GM12878 (cell line): ENCODE results near the gene MAB21L4. TPM values are rescaled to one million over a fixed set of nuclear protein-coding genes. Genes with fewer than 3 reads are reported as not detected.

Experiments used
- ATAC-seq: fragments of 200-7000 bp; cut with Tn5 transposase; 3 replicates; pipeline ENCODE4 v1.9.1; 2020; ENCODE audit warnings: mild to moderate bottlenecking, moderate library complexity
- BruUV-seq: library from RNA; stranded (reverse); fragments of 400-500 nt; replicated peaks from 2 replicates; lab custom pipeline; 2021; lab: Mats Ljungman, UMichigan
- CTCF ChIA-PET: fragments of 300-600 bp; sonication (Branson Sonifier 250); formaldehyde crosslinking; extraction: SDS; loops from one replicate; lab custom pipeline; 2021; ENCODE audit warnings: inconsistent platforms; lab: Yijun Ruan, JAX
- POLR2A ChIA-PET: fragments of 350-600 bp; formaldehyde crosslinking; extraction: SDS; loops from one replicate; lab custom pipeline; 2021; ENCODE audit warnings: inconsistent platforms; lab: Charles Lee
- RAD21 ChIA-PET: fragments of 300-600 bp; sonication (Branson Sonifier 250); formaldehyde crosslinking; loops from one replicate; lab custom pipeline; 2023; ENCODE audit warnings: antibody characterized with exemption; ENCODE audit not compliant: unreplicated experiment; lab: Charles Lee
- SMC1A ChIA-PET: fragments of 300-600 bp; sonication (Branson Sonifier 250); formaldehyde crosslinking; loops from one replicate; lab custom pipeline; 2023; ENCODE audit not compliant: unreplicated experiment, uncharacterized antibody; lab: Charles Lee
- DNase-seq: peaks from one replicate; pipeline ENCODE4 v3.0.0-alpha.2; 2011; ENCODE audit warnings: low read depth, low spot score
- FAIRE-seq: peaks from 3 replicates; lab custom pipeline; 2011; peaks lifted over from hg19 to GRCh38; lab: Jason Lieb, UNC
- H2AFZ ChIP-seq: 2 replicates; pipeline ENCODE4 v1.6.0; 2011; ENCODE audit warnings: low read depth, low read length, control low read depth; ENCODE audit not compliant: control insufficient read depth
- H3K27ac ChIP-seq: 2 replicates; pipeline ENCODE4 v1.5.1; 2011; ENCODE audit warnings: control low read depth; ENCODE audit not compliant: control insufficient read depth, insufficient read depth
- H3K27me3 ChIP-seq, 2 experiments: replicated peaks in 1 of 2; 2 replicates each; pipeline versions ENCODE4 v1.6.0 to v1.6.1; 2011; ENCODE audit warnings: low read length in 1 of 2; ENCODE audit not compliant: control insufficient read depth in 2 of 2, insufficient read depth in 2 of 2
- H3K36me3 ChIP-seq, 2 experiments: 2 replicates each; pipeline ENCODE4 v1.5.1; 2011; ENCODE audit warnings: low read length in 1 of 2; ENCODE audit not compliant: control insufficient read depth in 2 of 2, insufficient read depth in 2 of 2
- H3K4me1 ChIP-seq: 2 replicates; pipeline ENCODE4 v1.6.1; 2011; ENCODE audit warnings: mild to moderate bottlenecking, low read length, moderate library complexity, mixed read lengths; ENCODE audit not compliant: control insufficient read depth, insufficient read depth
- H3K4me2 ChIP-seq: 2 replicates; pipeline ENCODE4 v1.6.0; 2011; ENCODE audit warnings: control low read depth; ENCODE audit not compliant: control insufficient read depth, insufficient read depth
- H3K4me3 ChIP-seq: fragments of 200-600 bp; sonication (generic); 2 replicates; pipeline ENCODE4 v1.5.1; 2016
- H3K79me2 ChIP-seq: 2 replicates; pipeline ENCODE4 v1.6.0; 2011; ENCODE audit warnings: low read length; ENCODE audit not compliant: control insufficient read depth, insufficient read depth
- H3K9ac ChIP-seq: 2 replicates; pipeline ENCODE4 v1.8.0; 2011; ENCODE audit warnings: low read length, control low read depth, mixed read lengths; ENCODE audit not compliant: control insufficient read depth, insufficient read depth
- H3K9me3 ChIP-seq: replicated peaks from 3 replicates; pipeline ENCODE4 v1.5.1; 2011; ENCODE audit warnings: mild to moderate bottlenecking, low read length; ENCODE audit not compliant: control insufficient read depth, insufficient read depth
- H4K20me1 ChIP-seq: 2 replicates; pipeline ENCODE4 v1.6.0; 2011; ENCODE audit not compliant: control insufficient read depth, insufficient read depth
- DPF2 ChIP-seq: fragments of 450-650 bp; IDR thresholded peaks from 2 replicates; pipeline ENCODE4 v1.6.1; 2017; ENCODE audit warnings: mild to moderate bottlenecking
- TBL1XR1 ChIP-seq: IDR thresholded peaks from 2 replicates; pipeline ENCODE4 v1.6.1; 2012; ENCODE audit warnings: low read depth, low read length, improper control_type of control experiment
- TCF12 ChIP-seq: IDR thresholded peaks from 2 replicates; pipeline ENCODE4 v1.6.1; 2011; ENCODE audit warnings: low read depth, mild to moderate bottlenecking, low read length
- ZZZ3 ChIP-seq: IDR thresholded peaks from 2 replicates; pipeline ENCODE4 v1.6.1; 2011; ENCODE audit warnings: low read depth; ENCODE audit not compliant: control insufficient read depth, insufficient read length
- WGBS: methylation state at CpG from one replicate; pipeline ENCODE4 v1.1.6; 2016; ENCODE audit warnings: low lambda C conversion rate; ENCODE audit not compliant: insufficient replicate concordance, insufficient coverage; ENCODE audit errors: missing lambda C conversion rate; 5-methylcytosine and 5-hydroxymethylcytosine counted together
- in situ Hi-C: fragments of 300-500 bp; cut with MboI; formaldehyde crosslinking; loops from 9 replicates; pipeline ENCODE4 v1.14.3; 2018; ENCODE audit warnings: mixed read lengths
- intact Hi-C: fragments of 100-400 bp; cut with micrococcal nuclease; formaldehyde crosslinking; loops from one replicate; pipeline ENCODE4 v1.14.2; 2022; ENCODE audit not compliant: unreplicated experiment
- polyA plus RNA-seq, 11 experiments: library from polyadenylated mRNA; depleted of rRNA in 4 of 11; unstranded in 6 of 11; stranded (reverse) in 5 of 11; fragments of >200 nt; fragmentation: Nextera tagmentation in 4 of 11; fragmentation: Illumina TruSeq in 1 of 11; extraction: Ambion mirVana in 4 of 11; extraction: Trizol in 1 of 11; gene quantifications; 1 replicate in 1 of 11; 2 replicates in 10 of 11; pipeline versions ENCODE4 v1.2.1 to v1.2.3, GENCODE V29; 2011 to 2016; ENCODE audit warnings: inconsistent platforms in 2 of 11, missing spikeins in 2 of 11, low read depth in 1 of 11
- total RNA-seq, 4 experiments: library from RNA; depleted of rRNA in 3 of 4; stranded (reverse); fragments of >200 nt in 3 of 4; fragmentation: Illumina TruSeq in 1 of 4; extraction: Trizol in 1 of 4; gene quantifications; 2 replicates each; pipeline versions ENCODE4 v1.2.1 to v1.2.3, GENCODE V29; 2013 to 2021
- TF ChIP-seq, protein P1 (sequence below): fragments of 450-650 bp; IDR thresholded peaks from 2 replicates; pipeline ENCODE4 v1.6.1; 2017; ENCODE audit warnings: mild to moderate bottlenecking
- TF ChIP-seq, protein P2 (sequence below): fragments of 150-350 bp; IDR thresholded peaks from 2 replicates; pipeline ENCODE4 v1.6.1; 2016; ENCODE audit warnings: low read depth, low read length
- TF ChIP-seq, protein P3 (sequence below): fragments of 450-650 bp; IDR thresholded peaks from 2 replicates; pipeline ENCODE4 v1.6.1; 2016; ENCODE audit warnings: mild to moderate bottlenecking

Gene MAB21L4
- total and polyA plus RNA-seq, 10 of the 15 experiments (the other 5 are each of a cell fraction or from before 2014, with no cell fraction given): 0.03 TPM; not detected in 9

DNA sequence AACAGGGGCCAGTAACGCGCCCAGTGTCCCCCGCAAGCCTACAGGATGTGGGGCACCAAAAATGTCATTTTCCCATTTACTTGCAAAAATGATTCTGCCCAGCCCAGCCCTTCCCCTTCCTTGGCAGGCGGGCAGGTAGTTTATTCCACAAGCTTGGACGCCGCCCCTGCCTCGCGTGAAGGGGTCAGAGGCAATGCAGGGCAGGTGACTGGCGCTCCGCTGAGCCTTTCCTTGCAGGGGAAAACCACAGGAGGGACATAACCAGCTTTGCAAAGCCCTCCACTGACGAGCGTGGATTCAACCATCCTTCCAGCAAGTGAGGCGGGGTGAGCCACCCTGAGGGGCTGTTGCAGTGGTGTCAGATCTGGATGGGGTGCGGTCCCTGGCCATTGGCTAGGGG, 5.3 kb downstream of the MAB21L4 start:
- H3K4me3 ChIP-seq: no peak overlapping the region
- RAD21 ChIA-PET: no interaction called here
- no peaks in the 10 kb centered on the region for H3K36me3 ChIP-seq
- POLR2A ChIA-PET: no interaction called here
- 45% methylated on average over 13 of the region's 14 CpGs for WGBS
- no peak overlapping the region for H2AFZ ChIP-seq
- no peak overlapping the region for H3K9ac ChIP-seq
- FAIRE-seq: no peak
- CTCF ChIA-PET: no interaction called here
- H3K4me2 ChIP-seq: no peak overlapping the region
- no peak for ATAC-seq
- intact Hi-C loops: no loop called here
- SMC1A ChIA-PET: no interaction called here
- no peaks in the 10 kb centered on the region for H3K27me3 ChIP-seq
- H3K27ac ChIP-seq: no peak overlapping the region
- no peak for TF ChIP-seq ZZZ3
- TF ChIP-seq TCF12: no peak
- TF ChIP-seq, all 136 proteins: peak for 0
- H4K20me1 ChIP-seq: no peaks in the 10 kb centered on the region
- DNase-seq: no peak
- no peaks in the 10 kb centered on the region for H3K79me2 ChIP-seq
- no peaks in the 10 kb centered on the region for H3K4me1 ChIP-seq
- H3K9me3 ChIP-seq: no peaks in the 10 kb centered on the region
- in situ Hi-C loops: no loop called here
- no TSS peak for BruUV-seq

DNA sequence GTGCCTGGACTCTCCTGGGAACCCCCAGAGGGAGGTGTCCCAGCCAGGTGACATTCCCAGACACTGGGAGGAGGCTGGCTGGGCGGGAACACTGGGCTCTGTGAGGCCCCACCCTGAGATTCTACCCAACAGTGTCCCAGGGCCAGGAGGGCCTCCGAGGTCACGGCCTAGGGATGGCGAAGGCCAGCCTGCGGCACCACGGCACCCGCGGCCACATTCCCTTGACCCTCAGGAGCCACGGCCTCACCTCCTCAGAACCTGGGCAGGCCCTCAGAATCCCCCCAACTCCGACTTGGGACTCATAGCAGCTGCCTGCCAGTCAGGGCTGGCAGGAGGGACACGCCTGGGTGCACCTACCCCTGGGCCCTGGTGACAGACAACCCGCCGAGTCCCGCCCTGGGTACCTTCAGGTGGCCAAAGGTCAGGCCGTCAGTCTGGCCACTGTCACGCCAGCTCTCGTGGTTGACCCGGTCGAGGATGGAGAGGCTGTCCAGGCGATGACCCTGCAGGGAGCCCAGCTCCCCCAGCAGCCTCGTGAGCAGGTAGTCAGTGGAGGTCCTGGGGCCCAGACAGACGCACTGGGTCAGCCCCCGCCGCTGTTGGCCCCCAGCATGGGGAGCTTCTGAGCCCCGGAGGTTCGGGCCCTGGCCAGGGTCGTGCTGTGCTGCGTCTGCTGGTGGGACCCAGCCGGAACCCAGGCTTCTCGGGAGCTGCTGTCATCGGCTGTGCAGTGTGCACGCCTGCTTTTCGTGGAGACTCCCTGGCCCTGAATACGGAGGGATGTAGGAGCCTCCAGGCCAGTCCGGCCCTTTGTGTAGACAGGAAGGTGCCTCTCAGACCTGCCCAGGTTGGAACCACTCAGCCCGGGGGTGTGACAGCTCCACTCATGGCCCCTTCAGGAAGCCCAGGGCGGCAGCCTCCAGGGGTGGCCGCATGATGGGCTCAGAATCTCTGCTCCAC, 6.1 kb downstream of the MAB21L4 start:
- H2AFZ ChIP-seq: no peak overlapping the region
- H3K4me1 ChIP-seq: no peaks in the 10 kb centered on the region
- ChIA-PET CTCF (no interaction called here), RAD21 (no interaction called here), POLR2A (no interaction called here), SMC1A (no interaction called here)
- no peaks in the 10 kb centered on the region for H3K27me3 ChIP-seq
- in situ Hi-C loops (no loop called here), intact Hi-C loops (no loop called here)
- 27% methylated on average over 32 of the region's 38 CpGs for WGBS
- H3K4me3 ChIP-seq: no peak overlapping the region
- no peaks in the 10 kb centered on the region for H3K9me3 ChIP-seq
- no peak overlapping the region for H3K27ac ChIP-seq
- H4K20me1 ChIP-seq: no peaks in the 10 kb centered on the region
- H3K79me2 ChIP-seq: no peaks in the 10 kb centered on the region
- ATAC-seq: no peak
- FAIRE-seq: no peak
- H3K9ac ChIP-seq: no peak overlapping the region
- H3K4me2 ChIP-seq: no peak overlapping the region
- no TSS peak for BruUV-seq
- DNase-seq: no peak
- H3K36me3 ChIP-seq: no peaks in the 10 kb centered on the region
- TF ChIP-seq TBL1XR1: no peak
- TF ChIP-seq, protein P1, sequence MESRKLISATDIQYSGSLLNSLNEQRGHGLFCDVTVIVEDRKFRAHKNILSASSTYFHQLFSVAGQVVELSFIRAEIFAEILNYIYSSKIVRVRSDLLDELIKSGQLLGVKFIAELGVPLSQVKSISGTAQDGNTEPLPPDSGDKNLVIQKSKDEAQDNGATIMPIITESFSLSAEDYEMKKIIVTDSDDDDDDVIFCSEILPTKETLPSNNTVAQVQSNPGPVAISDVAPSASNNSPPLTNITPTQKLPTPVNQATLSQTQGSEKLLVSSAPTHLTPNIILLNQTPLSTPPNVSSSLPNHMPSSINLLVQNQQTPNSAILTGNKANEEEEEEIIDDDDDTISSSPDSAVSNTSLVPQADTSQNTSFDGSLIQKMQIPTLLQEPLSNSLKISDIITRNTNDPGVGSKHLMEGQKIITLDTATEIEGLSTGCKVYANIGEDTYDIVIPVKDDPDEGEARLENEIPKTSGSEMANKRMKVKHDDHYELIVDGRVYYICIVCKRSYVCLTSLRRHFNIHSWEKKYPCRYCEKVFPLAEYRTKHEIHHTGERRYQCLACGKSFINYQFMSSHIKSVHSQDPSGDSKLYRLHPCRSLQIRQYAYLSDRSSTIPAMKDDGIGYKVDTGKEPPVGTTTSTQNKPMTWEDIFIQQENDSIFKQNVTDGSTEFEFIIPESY: no peak
- TF ChIP-seq, protein P2, sequence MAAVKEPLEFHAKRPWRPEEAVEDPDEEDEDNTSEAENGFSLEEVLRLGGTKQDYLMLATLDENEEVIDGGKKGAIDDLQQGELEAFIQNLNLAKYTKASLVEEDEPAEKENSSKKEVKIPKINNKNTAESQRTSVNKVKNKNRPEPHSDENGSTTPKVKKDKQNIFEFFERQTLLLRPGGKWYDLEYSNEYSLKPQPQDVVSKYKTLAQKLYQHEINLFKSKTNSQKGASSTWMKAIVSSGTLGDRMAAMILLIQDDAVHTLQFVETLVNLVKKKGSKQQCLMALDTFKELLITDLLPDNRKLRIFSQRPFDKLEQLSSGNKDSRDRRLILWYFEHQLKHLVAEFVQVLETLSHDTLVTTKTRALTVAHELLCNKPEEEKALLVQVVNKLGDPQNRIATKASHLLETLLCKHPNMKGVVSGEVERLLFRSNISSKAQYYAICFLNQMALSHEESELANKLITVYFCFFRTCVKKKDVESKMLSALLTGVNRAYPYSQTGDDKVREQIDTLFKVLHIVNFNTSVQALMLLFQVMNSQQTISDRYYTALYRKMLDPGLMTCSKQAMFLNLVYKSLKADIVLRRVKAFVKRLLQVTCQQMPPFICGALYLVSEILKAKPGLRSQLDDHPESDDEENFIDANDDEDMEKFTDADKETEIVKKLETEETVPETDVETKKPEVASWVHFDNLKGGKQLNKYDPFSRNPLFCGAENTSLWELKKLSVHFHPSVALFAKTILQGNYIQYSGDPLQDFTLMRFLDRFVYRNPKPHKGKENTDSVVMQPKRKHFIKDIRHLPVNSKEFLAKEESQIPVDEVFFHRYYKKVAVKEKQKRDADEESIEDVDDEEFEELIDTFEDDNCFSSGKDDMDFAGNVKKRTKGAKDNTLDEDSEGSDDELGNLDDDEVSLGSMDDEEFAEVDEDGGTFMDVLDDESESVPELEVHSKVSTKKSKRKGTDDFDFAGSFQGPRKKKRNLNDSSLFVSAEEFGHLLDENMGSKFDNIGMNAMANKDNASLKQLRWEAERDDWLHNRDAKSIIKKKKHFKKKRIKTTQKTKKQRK: no peak
- TF ChIP-seq DPF2: no peak
- TF ChIP-seq, protein P3, sequence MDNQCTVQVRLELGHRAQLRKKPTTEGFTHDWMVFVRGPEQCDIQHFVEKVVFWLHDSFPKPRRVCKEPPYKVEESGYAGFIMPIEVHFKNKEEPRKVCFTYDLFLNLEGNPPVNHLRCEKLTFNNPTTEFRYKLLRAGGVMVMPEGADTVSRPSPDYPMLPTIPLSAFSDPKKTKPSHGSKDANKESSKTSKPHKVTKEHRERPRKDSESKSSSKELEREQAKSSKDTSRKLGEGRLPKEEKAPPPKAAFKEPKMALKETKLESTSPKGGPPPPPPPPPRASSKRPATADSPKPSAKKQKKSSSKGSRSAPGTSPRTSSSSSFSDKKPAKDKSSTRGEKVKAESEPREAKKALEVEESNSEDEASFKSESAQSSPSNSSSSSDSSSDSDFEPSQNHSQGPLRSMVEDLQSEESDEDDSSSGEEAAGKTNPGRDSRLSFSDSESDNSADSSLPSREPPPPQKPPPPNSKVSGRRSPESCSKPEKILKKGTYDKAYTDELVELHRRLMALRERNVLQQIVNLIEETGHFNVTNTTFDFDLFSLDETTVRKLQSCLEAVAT: no peak
